Suprapubic skin (tissue), 4 donors: ENCODE results near the gene HOXB9.

ENCODE experiments used
- CTCF ChIP-seq, 2 donors: fragments of 200-600 bp in 1 of 2; fragments of 450-650 bp in 1 of 2; sonication (generic) in 1 of 2; IDR thresholded peaks; one replicate each; pipeline ENCODE4 v1.5.1; 2016 to 2019; ENCODE audit warnings: antibody characterized with exemption in 2 of 2, mild to moderate bottlenecking in 1 of 2, moderate library complexity in 1 of 2
- EP300 ChIP-seq: sonication (generic); formaldehyde crosslinking; IDR thresholded peaks from one replicate; pipeline ENCODE4 v1.6.1; 2017; ENCODE audit warnings: antibody characterized with exemption
- POLR2A ChIP-seq, 2 donors: fragments of 450-650 bp; IDR thresholded peaks; one replicate each; pipeline ENCODE4 v1.6.1; 2017; ENCODE audit warnings: antibody characterized with exemption in 2 of 2, mild to moderate bottlenecking in 2 of 2, moderate library complexity in 2 of 2
- POLR2AphosphoS5 ChIP-seq, 3 donors: sonication (generic); formaldehyde crosslinking; IDR thresholded peaks; one replicate each; pipeline ENCODE4 v1.6.1; 2017; ENCODE audit warnings: antibody characterized with exemption in 3 of 3

GRCh38 chr17:48591255-48592056, 34.7 kb downstream of the HOXB9 start:
- TF ChIP-seq POLR2A (IDR thresholded peaks at IDR 0.05) (no peak), CTCF (IDR thresholded peaks at IDR 0.05) (no peak), EP300 (no peak), POLR2AphosphoS5 (IDR thresholded peaks at IDR 0.05) (no peak)
